Measurements from ENCODE around the gene ITIH5. TPM values are rescaled to one million over a fixed set of nuclear protein-coding genes. Genes with fewer than 3 reads are reported as not detected.

ITIH5 gene
- total and polyA plus RNA-seq, 2 of the 13 experiments (the other 11 are each of a cell fraction or from before 2014, with no cell fraction given): 4.7 to 8.9 TPM

- TF ChIP-seq ARID4A (CRISPR knock-in tag; IDR thresholded peaks at IDR 0.05; ENCODE audit: borderline replicate concordance) (no peak), DMAP1 (CRISPR knock-in tag; IDR thresholded peaks at IDR 0.05) (no peak), SMYD3 (CRISPR knock-in tag; IDR thresholded peaks at IDR 0.05) (no peak), ATRX (CRISPR knock-in tag; IDR thresholded peaks at IDR 0.05; ENCODE audit: borderline replicate concordance) (no peak), AGO1 (IDR thresholded peaks at IDR 0.05; ENCODE audit: low read depth, low read length, poor library complexity, severe bottlenecking) (no peak), ZMYM2 (CRISPR knock-in tag; IDR thresholded peaks at IDR 0.05) (no peak)
- TF ChIP-seq, protein P1, sequence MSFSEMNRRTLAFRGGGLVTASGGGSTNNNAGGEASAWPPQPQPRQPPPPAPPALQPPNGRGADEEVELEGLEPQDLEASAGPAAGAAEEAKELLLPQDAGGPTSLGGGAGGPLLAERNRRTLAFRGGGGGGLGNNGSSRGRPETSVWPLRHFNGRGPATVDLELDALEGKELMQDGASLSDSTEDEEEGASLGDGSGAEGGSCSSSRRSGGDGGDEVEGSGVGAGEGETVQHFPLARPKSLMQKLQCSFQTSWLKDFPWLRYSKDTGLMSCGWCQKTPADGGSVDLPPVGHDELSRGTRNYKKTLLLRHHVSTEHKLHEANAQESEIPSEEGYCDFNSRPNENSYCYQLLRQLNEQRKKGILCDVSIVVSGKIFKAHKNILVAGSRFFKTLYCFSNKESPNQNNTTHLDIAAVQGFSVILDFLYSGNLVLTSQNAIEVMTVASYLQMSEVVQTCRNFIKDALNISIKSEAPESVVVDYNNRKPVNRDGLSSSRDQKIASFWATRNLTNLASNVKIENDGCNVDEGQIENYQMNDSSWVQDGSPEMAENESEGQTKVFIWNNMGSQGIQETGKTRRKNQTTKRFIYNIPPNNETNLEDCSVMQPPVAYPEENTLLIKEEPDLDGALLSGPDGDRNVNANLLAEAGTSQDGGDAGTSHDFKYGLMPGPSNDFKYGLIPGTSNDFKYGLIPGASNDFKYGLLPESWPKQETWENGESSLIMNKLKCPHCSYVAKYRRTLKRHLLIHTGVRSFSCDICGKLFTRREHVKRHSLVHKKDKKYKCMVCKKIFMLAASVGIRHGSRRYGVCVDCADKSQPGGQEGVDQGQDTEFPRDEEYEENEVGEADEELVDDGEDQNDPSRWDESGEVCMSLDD (CRISPR knock-in tag; IDR thresholded peaks at IDR 0.05; ENCODE audit: borderline replicate concordance): no peak
Measured at GRCh38 chr10:7547206-7547605, 119.6 kb downstream of the ITIH5 start (continued).
